Middle frontal gyrus (tissue), 1 donor: ENCODE data around the gene DSCAML1.

Experiments
- DNase-seq: peaks from one replicate; pipeline ENCODE4 v3.0.0-alpha.2; 2015; ENCODE audit warnings: low spot score; ENCODE audit errors: extremely low spot score

The DSCAML1 gene

DNA sequence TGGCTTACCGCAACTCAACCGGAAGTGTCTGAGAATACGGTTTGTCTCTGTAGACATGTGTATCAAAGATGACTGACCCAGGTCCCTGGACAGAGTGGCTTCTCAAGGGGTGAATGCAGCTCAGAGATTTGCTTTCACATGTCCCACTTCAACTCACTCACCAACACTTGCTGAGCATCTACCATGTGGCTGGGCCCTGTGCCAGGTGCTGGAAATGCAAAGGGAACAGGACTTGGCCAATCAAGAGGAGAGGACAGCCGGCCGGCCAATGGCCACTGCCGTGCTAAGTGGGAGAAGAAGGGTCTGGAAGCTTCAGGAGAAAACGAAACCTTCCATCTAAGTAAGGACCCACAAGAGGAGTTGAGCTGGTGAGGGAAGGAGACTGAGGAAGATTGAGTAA is 318.1 kb downstream of the DSCAML1 start:
- DNase-seq = no peak

- no peak for DNase-seq
Observed at GRCh38 chr11:117478126-117478860, 318.7 kb downstream of the DSCAML1 start.

GRCh38 chr11:117477721-117478120 is 319.3 kb downstream of the DSCAML1 start:
- no peak for DNase-seq

- no peak for DNase-seq
Observed at GRCh38 chr11:117476531-117477142, 320.4 kb downstream of the DSCAML1 start.

DNA sequence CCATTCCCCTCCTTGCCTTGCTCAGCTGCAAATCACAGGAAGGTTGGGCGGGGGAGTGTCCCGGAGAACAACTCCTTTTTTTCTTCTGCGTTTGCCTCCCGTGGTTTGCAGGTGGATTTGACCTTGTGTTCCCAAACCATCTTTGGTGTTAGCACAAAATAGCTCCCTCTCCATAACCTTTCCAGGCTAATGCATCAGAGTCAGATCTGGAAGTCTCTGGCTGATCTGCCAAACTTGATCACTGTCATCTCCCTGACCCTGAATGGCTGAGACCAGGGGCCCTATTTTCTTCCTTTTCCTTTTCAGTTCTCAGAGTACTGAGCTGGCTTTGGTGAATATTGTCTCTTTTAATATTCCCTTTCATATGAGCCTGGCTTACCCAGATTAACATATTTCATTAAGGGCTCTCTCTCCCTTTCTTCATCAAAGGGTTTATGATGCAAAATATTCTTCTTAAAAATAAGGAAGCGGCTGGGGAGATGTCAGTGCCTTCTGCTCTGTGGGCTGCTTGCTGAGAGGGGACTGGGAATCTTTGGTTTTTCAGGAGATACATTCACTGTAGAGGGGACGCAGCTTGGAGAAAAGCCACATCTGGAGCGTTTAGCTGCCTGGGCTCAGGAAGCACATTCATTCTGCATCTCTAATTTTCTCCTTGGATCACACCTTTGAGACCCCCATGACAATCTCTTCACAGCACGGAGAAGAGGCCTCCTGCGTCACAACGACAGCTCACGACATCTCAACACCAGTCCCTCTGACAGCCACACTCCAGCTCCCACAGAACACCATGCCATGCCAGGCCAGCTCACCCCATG is 321.1 kb downstream of the DSCAML1 start:
- no peak for DNase-seq

DNA sequence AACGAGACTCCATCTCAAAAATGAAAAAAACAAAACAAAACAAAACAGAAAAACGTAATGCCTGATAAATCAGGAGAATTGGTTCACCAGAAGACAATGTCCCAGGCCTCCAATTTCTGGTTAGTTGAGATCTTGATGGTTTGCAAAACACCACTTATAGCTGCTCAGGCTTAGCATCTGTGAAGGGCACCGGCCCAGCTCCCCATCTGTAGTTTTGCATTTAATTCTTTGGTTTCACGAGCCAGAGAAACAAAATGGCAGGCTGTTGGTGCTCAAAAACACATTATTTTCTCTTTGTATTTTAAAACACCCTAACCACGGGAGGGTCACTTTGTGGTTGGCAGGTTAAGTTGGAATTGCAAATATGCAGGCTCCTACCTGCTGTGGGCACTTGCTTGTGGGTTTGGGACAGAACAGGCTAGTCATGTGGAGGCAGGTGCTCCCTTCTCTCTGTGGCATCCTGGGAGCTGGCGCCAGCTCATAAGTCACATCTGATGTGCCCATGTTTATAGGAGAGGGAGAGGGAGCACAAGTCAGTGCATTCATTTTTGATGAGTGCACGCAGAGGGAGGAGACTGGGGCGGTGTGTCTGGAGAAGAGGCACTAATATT is 323.4 kb downstream of the DSCAML1 start:
- no peak for DNase-seq

DNA sequence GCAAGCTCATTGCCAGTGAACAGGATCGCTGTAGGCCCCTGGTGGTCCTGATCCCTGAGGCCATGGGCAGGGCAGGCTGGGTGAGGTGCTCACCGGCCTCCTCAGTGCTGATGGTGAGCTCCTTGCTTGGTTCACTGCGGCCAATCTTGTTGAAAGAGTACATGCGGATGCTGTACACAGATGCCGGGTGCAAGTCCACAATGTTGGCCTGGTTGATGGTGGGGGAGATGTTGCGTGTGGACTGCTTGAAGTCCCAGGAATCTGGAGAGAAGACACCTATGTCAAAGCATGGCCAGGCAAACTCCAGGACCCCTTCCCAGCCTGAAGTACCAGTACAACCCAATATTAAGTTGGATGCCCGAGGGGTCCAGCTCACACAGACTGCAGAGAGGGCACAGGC is 325.2 kb downstream of the DSCAML1 start:
- no peak for DNase-seq

DNA sequence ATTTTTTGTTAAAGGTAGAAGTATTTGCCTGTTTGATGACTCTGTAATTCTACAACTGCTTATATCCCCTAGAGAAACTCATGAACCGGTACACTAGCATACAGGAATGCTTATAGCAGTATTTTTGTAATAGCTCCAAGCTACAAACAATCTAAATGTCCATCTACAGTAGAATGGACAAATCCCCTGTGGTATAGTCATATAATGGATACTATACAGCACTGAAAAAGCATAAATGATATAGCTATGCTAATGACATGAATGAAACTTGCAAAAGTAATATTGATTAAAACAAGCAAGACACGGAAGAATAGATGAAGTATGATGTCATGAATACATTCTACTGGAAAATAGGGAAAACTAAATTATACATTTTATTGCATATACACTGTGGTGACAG is 326.4 kb downstream of the DSCAML1 start:
- DNase-seq = no peak

DNA sequence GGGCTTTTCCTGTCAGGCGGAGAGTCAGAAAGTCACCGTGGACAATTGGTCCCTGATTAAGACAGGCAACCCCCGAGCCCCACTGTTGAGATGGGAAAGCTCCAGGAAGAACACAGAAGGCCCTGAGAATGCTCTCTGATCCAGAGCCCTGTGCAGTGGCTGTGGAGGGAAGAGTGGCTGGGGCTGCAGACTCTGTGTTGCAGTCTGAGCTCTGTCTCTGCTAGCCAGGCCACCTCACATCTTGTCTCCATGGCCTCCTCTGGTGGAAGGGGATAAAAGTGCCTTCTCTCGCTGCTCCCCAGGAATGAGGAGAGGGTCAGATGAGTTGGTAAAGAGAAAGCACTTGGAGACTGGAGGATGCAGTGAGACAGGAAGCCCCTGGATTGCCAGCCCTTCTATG is 328.1 kb downstream of the DSCAML1 start:
- no peak for DNase-seq

DNA sequence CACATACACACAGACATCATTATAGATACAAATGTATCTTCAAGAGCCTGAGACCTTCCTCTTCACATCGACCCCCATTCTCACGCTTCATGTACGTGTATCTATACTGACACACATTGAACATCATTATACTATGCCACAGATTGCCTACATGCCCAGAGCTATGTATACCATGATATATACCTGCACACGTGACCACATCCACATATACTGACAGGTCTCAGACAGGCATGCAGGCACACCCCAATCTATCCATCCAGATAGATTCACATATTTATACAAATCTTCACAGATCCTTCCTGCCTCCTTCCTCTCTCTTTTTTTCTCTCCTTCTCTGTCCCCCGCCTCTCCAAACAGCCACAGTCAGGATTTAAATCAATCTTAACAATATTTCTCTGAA is 329.2 kb downstream of the DSCAML1 start:
- no peak for DNase-seq

DNA sequence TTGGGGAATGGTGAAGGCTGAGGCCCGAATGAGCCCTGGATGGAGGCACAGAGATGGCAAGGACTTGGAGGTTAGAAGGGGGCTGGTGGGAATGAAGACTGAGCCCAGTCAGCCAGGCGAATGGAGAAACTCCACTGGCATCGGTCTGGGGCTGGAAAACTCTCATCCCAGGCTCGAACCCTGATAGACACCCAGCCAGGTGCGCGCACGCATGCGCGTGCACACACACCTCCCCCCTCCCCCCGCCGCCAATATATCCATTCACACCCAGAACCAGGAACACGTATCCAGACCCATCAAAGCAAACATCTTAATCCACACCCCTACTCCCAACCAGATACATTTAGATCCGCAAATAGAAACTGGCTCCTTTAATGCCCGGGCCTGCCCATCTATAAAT is 330.1 kb downstream of the DSCAML1 start:
- DNase-seq = no peak

GRCh38 chr11:117465236-117465997 is 331.6 kb downstream of the DSCAML1 start:
- no peak for DNase-seq

GRCh38 chr11:117464778-117465177 is 332.2 kb downstream of the DSCAML1 start:
- no peak for DNase-seq

- DNase-seq = no peak
Observed at GRCh38 chr11:117462864-117463247, 334.2 kb downstream of the DSCAML1 start.

GRCh38 chr11:117462183-117462863 is 334.7 kb downstream of the DSCAML1 start:
- DNase-seq = no peak

DNA sequence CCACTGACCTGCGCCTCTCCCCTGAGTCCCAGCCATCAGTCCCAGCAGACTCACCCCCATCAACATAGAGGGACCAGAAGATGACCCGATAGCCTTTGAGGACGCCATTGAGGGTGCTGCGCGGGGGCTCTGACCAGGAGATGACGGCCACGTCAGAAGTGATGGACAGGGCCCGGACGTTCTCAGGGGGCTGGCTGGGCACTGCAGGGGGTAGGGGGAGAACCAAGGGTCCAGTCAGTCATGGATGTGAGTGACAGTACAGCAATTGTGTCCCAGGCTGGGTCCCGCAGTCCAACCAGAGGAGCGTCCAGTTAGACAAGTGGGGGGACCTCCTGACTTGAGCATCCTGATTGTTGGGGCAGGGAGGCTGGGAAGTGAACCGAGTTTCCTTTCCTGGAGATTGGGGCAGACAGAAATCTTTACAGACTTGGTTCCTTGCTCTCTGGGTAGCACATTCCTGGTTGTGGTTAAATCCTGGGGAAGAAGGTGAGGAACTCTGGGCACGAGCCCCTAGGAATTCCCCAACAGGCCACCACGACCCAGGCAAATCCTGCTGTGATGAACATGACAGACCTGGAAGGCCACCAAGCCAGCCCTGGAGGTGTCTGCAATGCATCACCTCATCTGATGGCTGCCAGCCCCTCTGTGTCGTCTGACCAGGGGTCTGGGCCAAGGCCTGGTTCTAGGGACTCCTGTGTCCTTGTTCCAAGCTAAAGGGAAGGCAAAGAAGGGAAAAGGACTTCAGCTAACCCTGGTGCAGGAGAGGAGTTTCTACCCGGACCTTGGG is 335.4 kb downstream of the DSCAML1 start:
- DNase-seq = no peak

DNA sequence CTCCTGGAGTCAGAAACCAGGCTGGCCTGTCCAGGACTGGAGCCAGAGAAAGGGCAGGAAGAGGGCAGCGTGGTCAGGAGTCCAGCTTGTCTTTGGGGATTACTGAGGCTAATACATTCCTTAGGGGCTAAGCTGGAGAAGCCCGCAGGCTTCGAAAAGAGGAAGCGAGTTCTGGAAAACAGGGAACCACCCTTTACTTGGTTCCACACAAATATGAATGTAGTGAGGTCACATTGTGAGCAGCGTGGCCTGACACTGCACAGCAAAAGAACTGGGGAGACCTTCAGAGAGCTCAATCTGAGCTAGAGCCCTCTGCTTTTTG is 337.1 kb downstream of the DSCAML1 start:
- no peak for DNase-seq

GRCh38 chr11:117459123-117459978 is 337.7 kb downstream of the DSCAML1 start:
- no peak for DNase-seq
